Measurements from ENCODE around the gene HMCN1.

Gene HMCN1

GRCh38 chr1:185912504-185912903, 178.3 kb downstream of the HMCN1 start:
- no peak for DNase-seq (ENCODE audit: low spot score)

- no peak for DNase-seq (ENCODE audit: low spot score)
Observed at GRCh38 chr1:185914089-185914488, 179.9 kb downstream of the HMCN1 start.

- DNase-seq (ENCODE audit: low spot score): peak; percentile 70
Observed at GRCh38 chr1:185916861-185917260, 182.7 kb downstream of the HMCN1 start.

DNA sequence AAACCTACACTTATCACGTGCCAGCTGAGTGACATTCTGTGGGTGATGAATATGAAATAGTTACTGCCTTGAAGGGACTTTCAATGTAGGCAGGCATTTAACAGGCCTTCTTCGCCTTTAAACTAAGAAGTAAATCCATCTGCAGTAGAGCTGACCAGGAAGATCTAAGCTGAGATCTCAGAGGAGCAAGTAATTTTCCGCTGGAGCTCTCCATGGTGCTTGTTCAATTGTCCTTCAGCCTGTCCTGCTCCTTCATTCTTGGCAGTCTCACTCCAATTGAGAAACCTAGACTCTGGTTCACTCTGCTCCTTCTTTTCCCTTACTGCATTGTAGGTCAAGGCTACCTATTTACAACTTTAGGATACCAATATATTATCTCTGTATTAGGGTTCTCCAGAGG, 183.5 kb downstream of the HMCN1 start:
- peak; percentile 49 for DNase-seq (ENCODE audit: low spot score)

GRCh38 chr1:185920602-185921001, 186.4 kb downstream of the HMCN1 start:
- no peak for DNase-seq (ENCODE audit: low spot score)

DNA sequence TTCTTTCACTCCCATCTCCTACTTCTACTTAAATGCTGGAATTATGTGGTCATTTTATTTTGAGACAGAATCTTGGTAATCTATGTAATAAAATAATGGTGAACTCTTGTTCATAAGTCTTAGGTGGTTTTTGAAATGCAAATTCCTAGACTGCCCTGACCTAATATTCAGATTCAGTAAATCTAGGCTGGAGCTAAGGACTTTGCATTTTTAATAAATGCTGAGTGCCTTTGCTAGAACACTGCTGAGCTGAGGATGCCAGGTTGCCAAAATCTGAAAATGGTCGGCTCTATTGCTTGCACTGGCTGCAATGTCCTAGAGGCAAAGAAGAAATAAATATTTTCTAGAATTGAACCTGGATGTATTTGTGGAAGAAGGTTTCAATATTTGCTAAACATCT, 187.4 kb downstream of the HMCN1 start:
- no peak for DNase-seq (ENCODE audit: low spot score)

- DNase-seq (ENCODE audit: low spot score): no peak
Observed at GRCh38 chr1:185926588-185926987, 192.4 kb downstream of the HMCN1 start.

DNA sequence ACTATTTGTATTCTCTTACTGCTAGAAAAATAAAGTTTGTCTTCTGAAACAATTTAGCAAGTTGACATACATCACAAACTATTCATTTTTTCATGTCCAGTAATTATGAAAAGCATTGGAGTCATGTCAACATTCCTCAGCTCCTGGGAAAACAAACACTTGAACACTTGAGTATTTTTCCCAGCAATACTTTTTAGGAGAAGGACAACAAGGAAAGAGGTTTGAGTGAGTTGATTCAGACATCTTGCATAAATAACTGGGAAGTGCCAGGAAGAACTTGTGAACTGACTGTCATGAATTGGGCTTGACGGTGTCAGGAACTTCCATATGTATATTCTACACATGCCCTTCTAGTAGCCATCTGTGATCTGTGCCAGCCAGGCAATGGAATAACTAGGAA, 195.6 kb downstream of the HMCN1 start:
- DNase-seq (ENCODE audit: low spot score): no peak

DNA sequence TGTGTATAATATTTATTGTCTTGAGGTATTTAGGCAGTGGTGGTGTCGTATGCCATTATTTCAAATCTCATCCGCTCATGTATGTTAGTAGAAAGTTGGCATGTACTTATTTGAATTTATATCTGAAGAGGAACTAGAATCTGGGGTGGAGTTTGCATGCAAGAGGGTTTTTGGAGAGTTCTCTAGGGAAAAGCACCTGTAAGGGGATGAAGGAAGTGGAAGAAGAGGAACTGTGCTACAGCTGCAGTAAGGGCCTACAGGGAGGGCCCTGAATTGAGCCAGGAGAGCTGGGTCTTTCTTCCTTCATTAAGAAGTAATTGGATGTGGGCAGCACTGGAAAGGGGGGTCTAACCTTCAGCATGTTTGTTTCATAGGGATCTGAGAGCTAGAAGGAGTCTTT, 197.2 kb downstream of the HMCN1 start:
- DNase-seq (ENCODE audit: low spot score): no peak

DNA sequence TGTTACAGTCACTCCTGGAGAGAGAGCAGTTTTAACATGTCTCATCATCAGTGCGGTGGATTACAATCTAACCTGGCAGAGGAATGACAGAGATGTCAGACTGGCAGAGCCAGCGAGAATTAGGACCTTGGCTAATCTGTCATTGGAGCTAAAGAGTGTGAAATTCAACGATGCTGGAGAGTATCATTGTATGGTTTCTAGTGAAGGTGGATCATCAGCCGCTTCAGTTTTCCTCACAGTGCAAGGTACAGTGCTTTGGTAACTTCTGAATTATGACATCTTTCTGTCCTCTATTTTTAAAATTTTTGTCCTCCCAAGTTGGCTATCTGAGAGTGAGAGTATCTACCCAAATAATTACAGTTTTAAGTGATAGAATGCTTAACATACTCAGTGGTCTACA, 199.4 kb downstream of the HMCN1 start:
- DNase-seq (ENCODE audit: low spot score): no peak

- no peak for DNase-seq (ENCODE audit: low spot score)
Observed at GRCh38 chr1:185934476-185935189, 200.4 kb downstream of the HMCN1 start.

DNA sequence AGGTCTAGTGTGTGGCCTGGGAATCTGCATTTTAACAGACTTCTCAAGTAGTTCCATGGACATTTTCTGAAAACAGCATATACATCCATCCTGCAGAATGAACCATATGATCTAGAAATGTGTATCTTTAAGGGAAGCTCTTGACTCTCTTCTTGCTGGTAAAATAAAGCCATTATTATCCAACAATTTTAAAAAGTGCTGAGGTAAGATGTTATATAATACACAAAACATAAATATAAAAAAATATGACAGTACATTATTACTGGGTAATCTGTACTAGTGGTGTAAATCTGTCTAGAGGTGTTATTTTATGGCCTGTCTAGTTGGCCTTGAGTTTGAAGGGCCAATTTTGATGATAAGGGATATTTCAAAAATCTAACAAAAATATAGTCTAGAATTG, 201.2 kb downstream of the HMCN1 start:
- no peak for DNase-seq (ENCODE audit: low spot score)

GRCh38 chr1:185936641-185937040, 202.4 kb downstream of the HMCN1 start:
- DNase-seq (ENCODE audit: low spot score): no peak

- no peak for DNase-seq (ENCODE audit: low spot score)
Observed at GRCh38 chr1:185938396-185938795, 204.2 kb downstream of the HMCN1 start.

DNA sequence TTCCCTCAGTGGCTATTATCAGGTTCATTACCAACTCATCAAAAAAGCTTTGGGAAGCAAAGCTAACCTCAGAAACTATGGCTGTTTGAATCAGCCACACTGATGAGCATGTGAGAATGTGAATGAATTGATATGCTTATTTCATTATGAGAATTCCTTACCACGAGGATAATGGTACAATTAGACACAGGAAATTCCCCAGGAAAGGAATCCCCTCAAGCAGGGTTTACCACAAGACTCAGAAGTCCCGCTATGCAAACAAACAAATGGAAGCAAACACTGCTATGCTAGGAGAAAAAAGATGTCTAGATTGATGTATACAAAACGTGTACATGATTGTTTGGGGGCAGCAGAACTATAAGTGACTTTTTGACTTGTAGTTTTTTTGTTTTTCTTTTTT, 205.0 kb downstream of the HMCN1 start:
- DNase-seq (ENCODE audit: low spot score): no peak

GRCh38 chr1:185942961-185943360, 208.8 kb downstream of the HMCN1 start:
- DNase-seq (ENCODE audit: low spot score): no peak

GRCh38 chr1:185956881-185957280, 222.7 kb downstream of the HMCN1 start:
- no peak for DNase-seq (ENCODE audit: low spot score)

- DNase-seq (ENCODE audit: low spot score): no peak
Observed at GRCh38 chr1:185957441-185958363, 223.5 kb downstream of the HMCN1 start.

DNA sequence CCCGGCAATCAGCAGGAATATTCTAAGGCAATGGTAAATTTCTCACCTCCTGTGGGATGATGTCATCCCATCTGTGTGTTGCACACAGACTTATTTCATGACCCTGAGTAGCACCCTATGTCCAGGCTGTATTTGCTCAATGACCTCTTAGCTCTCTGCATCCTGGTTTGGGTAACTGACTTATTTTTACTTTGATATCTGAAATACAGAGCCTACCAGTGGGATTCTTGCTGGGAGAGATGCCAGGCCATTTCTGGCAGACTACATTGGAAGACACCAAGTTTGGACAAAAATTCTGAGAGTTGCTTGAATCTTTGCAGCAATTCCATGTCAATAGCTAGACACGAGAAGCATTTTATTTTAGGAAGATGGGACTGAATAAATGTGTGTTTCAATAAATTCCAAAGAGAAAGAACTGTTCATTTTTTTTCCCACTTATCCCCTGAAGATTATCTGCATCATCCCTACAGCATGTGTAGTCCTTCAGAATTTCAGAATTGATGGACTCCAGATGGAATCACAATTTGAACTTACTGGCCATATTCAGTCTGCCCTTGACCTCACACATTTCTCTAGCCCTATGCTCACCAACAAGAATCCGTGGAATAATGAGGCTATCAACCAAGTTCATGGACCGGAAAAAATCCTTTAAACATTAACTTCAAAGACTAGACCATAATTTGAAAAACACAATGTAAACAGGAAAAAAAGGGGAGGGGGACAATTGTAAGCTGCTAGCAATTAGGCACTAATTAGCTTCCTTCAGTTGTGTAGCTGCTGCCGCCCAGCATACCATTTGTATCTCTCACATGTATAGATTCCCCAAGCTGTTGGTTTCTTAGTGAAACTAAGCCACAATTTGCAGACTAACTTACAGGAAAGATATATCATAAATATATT, 226.5 kb downstream of the HMCN1 start:
- no peak for DNase-seq (ENCODE audit: low spot score)

- no peak for DNase-seq (ENCODE audit: low spot score)
Observed at GRCh38 chr1:185961664-185962063, 227.5 kb downstream of the HMCN1 start.

- DNase-seq (ENCODE audit: low spot score): no peak
Observed at GRCh38 chr1:185964946-185965345, 230.8 kb downstream of the HMCN1 start.

GRCh38 chr1:185965870-185966269, 231.7 kb downstream of the HMCN1 start:
- DNase-seq (ENCODE audit: low spot score): no peak
